HuH-7.5 (cell line): ENCODE data around the gene PBX1.

ENCODE experiments used
- DNase-seq: peaks from one replicate; pipeline ENCODE4 v3.0.0; 2011; ENCODE audit warnings: low spot score

The PBX1 gene

GRCh38 chr1:164563721-164564360 is 4.9 kb downstream of the PBX1 start:
- no peak for DNase-seq

GRCh38 chr1:164564378-164564777 is 5.4 kb downstream of the PBX1 start:
- DNase-seq, result no peak

- no peak for DNase-seq
These were observed 6.4 kb downstream of the PBX1 start for GRCh38 chr1:164565357-164565756.

GRCh38 chr1:164567774-164568173 is 8.8 kb downstream of the PBX1 start:
- no peak for DNase-seq

- DNase-seq, result no peak
These were observed 10.3 kb downstream of the PBX1 start for GRCh38 chr1:164569241-164569640.

GRCh38 chr1:164569866-164570265 is 10.9 kb downstream of the PBX1 start:
- DNase-seq, result no peak

GRCh38 chr1:164571333-164571732 is 12.3 kb downstream of the PBX1 start:
- DNase-seq, result no peak

- no peak for DNase-seq
These were observed 16.4 kb downstream of the PBX1 start for GRCh38 chr1:164575356-164575886.

GRCh38 chr1:164576291-164577271 is 17.6 kb downstream of the PBX1 start:
- DNase-seq, result no peak

- no peak for DNase-seq
These were observed 18.3 kb downstream of the PBX1 start for GRCh38 chr1:164577291-164577690.

- no peak for DNase-seq
These were observed 19.7 kb downstream of the PBX1 start for GRCh38 chr1:164578479-164579200.

GRCh38 chr1:164579381-164579780 is 20.4 kb downstream of the PBX1 start:
- DNase-seq, result no peak

GRCh38 chr1:164581762-164582161 is 22.8 kb downstream of the PBX1 start:
- DNase-seq, result no peak

GRCh38 chr1:164583196-164583595 is 24.2 kb downstream of the PBX1 start:
- DNase-seq, result no peak

- DNase-seq, result no peak
These were observed 25.0 kb downstream of the PBX1 start for GRCh38 chr1:164583835-164584539.

- no peak for DNase-seq
These were observed 27.6 kb downstream of the PBX1 start for GRCh38 chr1:164586591-164586990.

GRCh38 chr1:164587617-164588501 is 28.9 kb downstream of the PBX1 start:
- DNase-seq, result no peak

- no peak for DNase-seq
These were observed 29.7 kb downstream of the PBX1 start for GRCh38 chr1:164588516-164589341.

GRCh38 chr1:164589408-164589807 is 30.4 kb downstream of the PBX1 start:
- no peak for DNase-seq
